ENCODE results near the gene FXYD1.

- no peak for TF ChIP-seq CTCF (IDR thresholded peaks at IDR 0.05)
- no peak for TF ChIP-seq POLR2A (IDR thresholded peaks at IDR 0.05)
These were observed 34.3 kb upstream of the FXYD1 start for GRCh38 chr19:35104361-35104760.

All from transverse colon (tissue), 3 donors.